OCI-LY7 (cell line): ENCODE data around the gene MOBP. TPM values are rescaled to one million over a fixed set of nuclear protein-coding genes. Genes with fewer than 3 reads are reported as not detected.

ENCODE experiments used
- BruUV-seq: library from RNA; stranded (reverse); fragments of 400-500 nt; replicated peaks from 2 replicates; lab custom pipeline; 2021; lab: Mats Ljungman, UMichigan
- CTCF ChIA-PET: fragments of 300-600 bp; sonication (Branson Sonifier 250); formaldehyde crosslinking; loops from one replicate; lab custom pipeline; 2022; ENCODE audit warnings: antibody characterized with exemption; ENCODE audit not compliant: unreplicated experiment; lab: Charles Lee
- POLR2A ChIA-PET: fragments of 300-600 bp; sonication (Branson Sonifier 250); formaldehyde crosslinking; loops from one replicate; lab custom pipeline; 2022; ENCODE audit warnings: antibody characterized with exemption; lab: Charles Lee
- DNase-seq: peaks from one replicate; pipeline ENCODE4 v3.0.0-alpha.2; 2015; ENCODE audit warnings: low spot score
- H2AFZ ChIP-seq: fragments of 200-600 bp; sonication (generic), shearing (Covaris generic); 2 replicates; pipeline ENCODE4 v1.6.1; 2014; ENCODE audit warnings: mild to moderate bottlenecking, antibody characterized with exemption, low read length, moderate library complexity
- H3K27ac ChIP-seq: fragments of 200-600 bp; sonication (generic); 2 replicates; pipeline ENCODE4 v1.5.1; 2014; ENCODE audit warnings: mixed run types, low read depth, mild to moderate bottlenecking, moderate library complexity, low read length, inconsistent platforms; ENCODE audit not compliant: poor library complexity, severe bottlenecking
- H3K36me3 ChIP-seq: fragments of 200-600 bp; sonication (generic); 2 replicates; pipeline ENCODE4 v1.6.1; 2014; ENCODE audit warnings: mild to moderate bottlenecking, antibody characterized with exemption, low read length, moderate library complexity, mixed read lengths; ENCODE audit not compliant: insufficient read depth
- H3K4me1 ChIP-seq: fragments of 200-600 bp; sonication (generic); 2 replicates; pipeline ENCODE4 v1.5.1; 2014; ENCODE audit warnings: mild to moderate bottlenecking, low read length; ENCODE audit not compliant: insufficient read depth, poor library complexity, severe bottlenecking
- H3K4me2 ChIP-seq: fragments of 200-600 bp; sonication (generic); 2 replicates; pipeline ENCODE4 v1.6.1; 2014; ENCODE audit warnings: mild to moderate bottlenecking, low read length
- H3K4me3 ChIP-seq: fragments of 200-600 bp; sonication (generic); 2 replicates; pipeline ENCODE4 v1.5.1; 2014; ENCODE audit warnings: mild to moderate bottlenecking, low read depth, low read length; ENCODE audit not compliant: poor library complexity, severe bottlenecking
- H3K79me2 ChIP-seq: fragments of 200-600 bp; sonication (generic); 2 replicates; pipeline ENCODE4 v1.6.1; 2016; ENCODE audit warnings: low read depth, mild to moderate bottlenecking, low read length, moderate library complexity, mixed read lengths; ENCODE audit not compliant: insufficient read depth
- H3K9me2 ChIP-seq: fragments of 200-600 bp; sonication (generic); 2 replicates; pipeline ENCODE4 v1.6.1; 2016; ENCODE audit warnings: mild to moderate bottlenecking, low read length, mixed read lengths; ENCODE audit not compliant: insufficient read depth
- H3K9me3 ChIP-seq: fragments of 200-600 bp; sonication (generic); 2 replicates; pipeline ENCODE4 v1.6.1; 2014; ENCODE audit warnings: mild to moderate bottlenecking, mixed run types, low read length, mixed read lengths
- H4K20me1 ChIP-seq: fragments of 200-600 bp; sonication (generic); 2 replicates; pipeline ENCODE4 v1.6.1; 2014; ENCODE audit warnings: mild to moderate bottlenecking, antibody characterized with exemption, low read length, moderate library complexity, mixed read lengths; ENCODE audit not compliant: insufficient read depth
- CTCF ChIP-seq: fragments of 200-600 bp; sonication (generic); conservative IDR thresholded peaks from 2 replicates; pipeline ENCODE4 v1.5.1; 2014; ENCODE audit warnings: mild to moderate bottlenecking, antibody characterized with exemption, low read length, moderate library complexity, mixed read lengths
- EZH2phosphoT487 ChIP-seq: fragments of 200-600 bp; sonication (generic); IDR thresholded peaks from 2 replicates; pipeline ENCODE4 v1.6.1; 2018; ENCODE audit warnings: low read depth, borderline replicate concordance, mild to moderate bottlenecking, mixed run types, antibody characterized with exemption, low read length, moderate library complexity, mixed read lengths
- intact Hi-C: fragments of 100-400 bp; cut with micrococcal nuclease; formaldehyde crosslinking; loops from one replicate; pipeline ENCODE4 v1.10.0; 2022; ENCODE audit not compliant: unreplicated experiment
- total RNA-seq, 2 experiments: library from RNA; depleted of rRNA in 1 of 2; stranded (reverse); fragments of >200 nt in 1 of 2; shearing (Covaris generic) in 1 of 2; gene quantifications; 2 replicates each; pipeline ENCODE4 v1.2.3, GENCODE V29; 2014 to 2022

The MOBP gene
- total RNA-seq, 2 experiments from 2014 or later = not detected

GRCh38 chr3:39435006-39435748, 32.3 kb upstream of the MOBP start:
- BruUV-seq = no TSS peak
- Histone ChIP-seq H3K79me2 (no peaks in the 10 kb centered on the region), H3K9me2 (no peaks in the 10 kb centered on the region), H3K9me3 (no peaks in the 10 kb centered on the region), H4K20me1 (no peaks in the 10 kb centered on the region), H3K27ac (no peak overlapping the region), H3K4me1 (no peaks in the 10 kb centered on the region), H2AFZ (no peak overlapping the region), H3K4me3 (no peak overlapping the region), H3K36me3 (no peaks in the 10 kb centered on the region), H3K4me2 (no peak overlapping the region)
- ChIA-PET CTCF (no interaction called here), POLR2A (no interaction called here)
- no peak for DNase-seq
- TF ChIP-seq CTCF (no peak), EZH2phosphoT487 (no peak)
- intact Hi-C loops = no loop called here

GRCh38 chr3:39438880-39439279, 28.6 kb upstream of the MOBP start:
- no peak for DNase-seq
- Histone ChIP-seq H3K9me3 (no peaks in the 10 kb centered on the region), H3K36me3 (no peaks in the 10 kb centered on the region), H3K9me2 (no peaks in the 10 kb centered on the region), H3K4me1 (no peaks in the 10 kb centered on the region), H2AFZ (no peak overlapping the region), H3K4me3 (no peak overlapping the region), H3K27ac (no peak overlapping the region), H4K20me1 (no peaks in the 10 kb centered on the region), H3K4me2 (no peak overlapping the region), H3K79me2 (no peaks in the 10 kb centered on the region)
- intact Hi-C loops = no loop called here
- CTCF ChIA-PET = no interaction called here
- POLR2A ChIA-PET = interaction anchor here (1.0 kb wide), 1 partner anchor 8 kb away, joined by 4 read pairs; no protein-coding TSS in a partner anchor
- BruUV-seq = no TSS peak
- TF ChIP-seq CTCF (no peak), EZH2phosphoT487 (no peak)

- Histone ChIP-seq H3K9me2 (no peaks in the 10 kb centered on the region), H3K79me2 (no peaks in the 10 kb centered on the region), H3K9me3 (no peaks in the 10 kb centered on the region), H3K4me1 (no peaks in the 10 kb centered on the region), H3K4me2 (no peak overlapping the region), H4K20me1 (no peaks in the 10 kb centered on the region), H3K4me3 (no peak overlapping the region), H3K27ac (no peak overlapping the region), H2AFZ (no peak overlapping the region), H3K36me3 (no peaks in the 10 kb centered on the region)
- POLR2A ChIA-PET = interaction anchor here (0.7 kb wide), 1 partner anchor 1656 kb away, joined by 3 read pairs; no protein-coding TSS in a partner anchor
- TF ChIP-seq CTCF = no peak
- no peak for TF ChIP-seq EZH2phosphoT487
- CTCF ChIA-PET = no interaction called here
- no TSS peak for BruUV-seq
- intact Hi-C loops = no loop called here
- DNase-seq = no peak
These were observed 27.2 kb upstream of the MOBP start for GRCh38 chr3:39440316-39440715.
